ENCODE results near the gene BDNF.

BDNF gene

GRCh38 chr11:27623945-27624523 is 76.2 kb downstream of the BDNF start:
- no peak for DNase-seq

GRCh38 chr11:27622541-27623300 is 77.5 kb downstream of the BDNF start:
- DNase-seq: no peak

- no peak for DNase-seq
Observed at GRCh38 chr11:27621405-27622161, 78.7 kb downstream of the BDNF start.

- no peak for DNase-seq
Observed at GRCh38 chr11:27619763-27620335, 80.4 kb downstream of the BDNF start.

- no peak for DNase-seq
Observed at GRCh38 chr11:27619039-27619574, 81.1 kb downstream of the BDNF start.

GRCh38 chr11:27618281-27618915 is 81.9 kb downstream of the BDNF start:
- no peak for DNase-seq

- DNase-seq: no peak
Observed at GRCh38 chr11:27616711-27617110, 83.5 kb downstream of the BDNF start.

- no peak for DNase-seq
Observed at GRCh38 chr11:27615833-27616232, 84.4 kb downstream of the BDNF start.

- no peak for DNase-seq
Observed at GRCh38 chr11:27614092-27614491, 86.2 kb downstream of the BDNF start.

GRCh38 chr11:27612932-27613880 is 87.0 kb downstream of the BDNF start:
- DNase-seq: no peak

- DNase-seq: no peak
Observed at GRCh38 chr11:27611947-27612455, 88.3 kb downstream of the BDNF start.

- no peak for DNase-seq
Observed at GRCh38 chr11:27611390-27611789, 88.9 kb downstream of the BDNF start.

- DNase-seq: no peak
Observed at GRCh38 chr11:27610946-27611345, 89.3 kb downstream of the BDNF start.

GRCh38 chr11:27610280-27610679 is 90.0 kb downstream of the BDNF start:
- no peak for DNase-seq

GRCh38 chr11:27608951-27609350 is 91.3 kb downstream of the BDNF start:
- no peak for DNase-seq

- DNase-seq: no peak
Observed at GRCh38 chr11:27605422-27605821, 94.8 kb downstream of the BDNF start.
